IPS DF 6.9 (cell line): ENCODE measurements around the gene SLC38A3.

Experiments
- DNase-seq: peaks from one replicate; pipeline ENCODE4 v3.0.0-alpha.2; 2013; ENCODE audit warnings: low read depth, low spot score
- H3K27ac ChIP-seq: one replicate; pipeline ENCODE4 v1.5.1; 2013; ENCODE audit warnings: low read length, control low read depth
- H3K27me3 ChIP-seq: 2 replicates; pipeline ENCODE4 v1.6.1; 2013; ENCODE audit warnings: mild to moderate bottlenecking, low read length; ENCODE audit not compliant: control insufficient read depth, insufficient read depth
- H3K36me3 ChIP-seq: 2 replicates; pipeline ENCODE4 v1.6.1; 2013; ENCODE audit warnings: low read length; ENCODE audit not compliant: control insufficient read depth, insufficient read depth
- H3K4me1 ChIP-seq: 2 replicates; pipeline ENCODE4 v1.6.1; 2013; ENCODE audit warnings: low read length; ENCODE audit not compliant: control insufficient read depth, insufficient read depth
- H3K4me3 ChIP-seq: 2 replicates; pipeline ENCODE4 v1.5.1; 2013; ENCODE audit warnings: mild to moderate bottlenecking, low read length
- H3K9me3 ChIP-seq: 2 replicates; pipeline ENCODE4 v1.6.1; 2013; ENCODE audit warnings: low read length, inconsistent platforms; ENCODE audit not compliant: control insufficient read depth, insufficient read depth
- WGBS: extraction: QIAGEN DNeasy Blood & Tissue Kit; methylation state at CpG from one replicate; pipeline ENCODE4 v1.1.7; 2013; ENCODE audit warnings: mixed read lengths, missing lambda C conversion rate; ENCODE audit not compliant: insufficient read length, insufficient coverage; 5-methylcytosine and 5-hydroxymethylcytosine counted together

The SLC38A3 gene

GRCh38 chr3:50163572-50164455 lies 41.3 kb upstream of the SLC38A3 start:
- no peak for DNase-seq
- Histone ChIP-seq H3K4me1 (peaks cover 9% of the 10 kb centered on the region), H3K4me3 (no peak overlapping the region), H3K27me3 (no peaks in the 10 kb centered on the region), H3K27ac (no peak overlapping the region), H3K36me3 (peaks cover 24% of the 10 kb centered on the region), H3K9me3 (no peaks in the 10 kb centered on the region)
- no CpG with 5 or more reads among the region's 8 CpGs for WGBS

GRCh38 chr3:50164481-50164880 lies 40.6 kb upstream of the SLC38A3 start:
- H3K4me1 ChIP-seq, result peaks cover 9% of the 10 kb centered on the region; the same call in 1 of the 2 replicates
- peaks cover 24% of the 10 kb centered on the region for H3K36me3 ChIP-seq

DNA sequence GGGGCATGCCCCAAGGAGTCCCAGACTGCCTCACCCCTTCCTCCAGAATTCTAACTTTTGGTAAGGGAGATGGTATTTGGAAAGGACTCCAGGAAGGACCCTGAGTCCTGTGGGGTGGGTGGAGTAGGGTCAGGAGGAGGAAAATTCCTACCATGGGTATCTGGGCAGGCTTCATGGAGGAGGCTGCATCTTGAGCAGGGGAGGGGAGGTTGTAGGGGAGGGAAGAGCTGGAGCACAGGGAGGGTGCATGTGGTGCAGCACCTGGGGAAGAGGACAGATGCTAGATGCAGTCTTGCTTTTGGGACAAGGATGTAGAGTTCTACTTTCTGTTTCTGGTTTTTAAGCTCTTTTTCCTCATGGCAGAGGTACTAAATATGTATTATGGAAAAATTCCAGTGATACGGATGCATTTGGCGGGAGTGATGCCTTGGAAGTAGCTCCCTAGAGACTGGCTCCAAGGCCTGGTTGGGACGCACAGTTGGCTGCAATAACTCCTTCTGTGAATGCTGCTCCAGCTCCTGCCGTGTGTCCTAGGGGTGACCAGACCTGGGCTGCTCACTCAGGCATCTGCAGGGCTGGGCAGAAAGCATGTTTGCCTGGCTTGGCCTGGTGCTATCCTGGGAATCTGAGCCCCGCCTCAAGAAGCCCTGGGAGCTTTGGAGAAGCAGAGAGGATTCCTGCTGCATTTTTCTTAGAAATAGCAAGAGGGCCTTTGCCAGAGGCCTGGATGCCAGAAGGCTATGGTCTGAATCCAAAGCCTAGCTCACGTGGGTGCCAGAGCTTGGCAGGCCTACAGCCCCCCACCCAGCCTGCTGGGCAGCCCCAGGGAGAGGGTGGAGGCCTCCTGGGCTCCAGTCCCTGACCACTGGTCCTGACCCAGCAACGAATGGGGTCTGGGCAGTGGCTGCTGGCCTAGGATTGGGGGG lies 39.8 kb upstream of the SLC38A3 start:
- WGBS, result no CpG with 5 or more reads among the region's 7 CpGs
- Histone ChIP-seq H3K36me3 (peaks cover 18% of the 10 kb centered on the region), H3K4me1 (peaks cover 9% of the 10 kb centered on the region; the same call in 1 of the 2 replicates), H3K4me3 (no peak overlapping the region), H3K9me3 (no peaks in the 10 kb centered on the region), H3K27me3 (no peaks in the 10 kb centered on the region), H3K27ac (no peak overlapping the region)
- DNase-seq, result no peak

More at GRCh38 chr3:50164481-50164880, 40.6 kb upstream of the SLC38A3 start:
- Histone ChIP-seq H3K9me3 (no peaks in the 10 kb centered on the region), H3K27me3 (no peaks in the 10 kb centered on the region), H3K4me3 (no peak overlapping the region), H3K27ac (no peak overlapping the region)
- no CpG with 5 or more reads among the region's 1 CpG for WGBS
- no peak for DNase-seq

GRCh38 chr3:50165910-50166538 lies 39.0 kb upstream of the SLC38A3 start:
- peaks cover 13% of the 10 kb centered on the region for H3K4me1 ChIP-seq
- DNase-seq, result no peak
- H3K36me3 ChIP-seq, result peaks cover 13% of the 10 kb centered on the region; the same call in 1 of the 2 replicates
- H3K9me3 ChIP-seq, result no peaks in the 10 kb centered on the region
- no peaks in the 10 kb centered on the region for H3K27me3 ChIP-seq
- no peak overlapping the region for H3K27ac ChIP-seq
- no peak overlapping the region for H3K4me3 ChIP-seq
- WGBS, result no CpG with 5 or more reads among the region's 15 CpGs

DNA sequence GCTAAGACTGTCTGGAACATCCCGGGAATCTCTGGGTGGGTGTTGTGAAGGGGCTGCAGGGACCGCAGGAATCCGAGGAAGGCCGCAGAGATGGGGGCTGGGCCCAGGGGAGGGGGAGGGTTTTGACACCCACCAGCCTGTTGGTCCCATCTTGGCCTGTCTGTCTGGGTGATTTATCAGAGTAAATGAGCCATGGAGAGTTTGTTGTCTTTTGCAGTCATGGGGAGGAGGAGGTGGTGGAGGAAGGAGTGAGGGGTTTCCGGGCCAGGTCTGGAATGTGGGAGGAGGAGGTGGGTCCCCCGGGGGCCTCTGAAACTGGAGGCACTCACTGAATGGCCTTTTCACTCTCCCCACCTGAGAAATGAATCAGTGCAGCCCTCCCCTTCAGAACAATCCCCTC lies 38.5 kb upstream of the SLC38A3 start:
- no CpG with 5 or more reads among the region's 6 CpGs for WGBS

DNA sequence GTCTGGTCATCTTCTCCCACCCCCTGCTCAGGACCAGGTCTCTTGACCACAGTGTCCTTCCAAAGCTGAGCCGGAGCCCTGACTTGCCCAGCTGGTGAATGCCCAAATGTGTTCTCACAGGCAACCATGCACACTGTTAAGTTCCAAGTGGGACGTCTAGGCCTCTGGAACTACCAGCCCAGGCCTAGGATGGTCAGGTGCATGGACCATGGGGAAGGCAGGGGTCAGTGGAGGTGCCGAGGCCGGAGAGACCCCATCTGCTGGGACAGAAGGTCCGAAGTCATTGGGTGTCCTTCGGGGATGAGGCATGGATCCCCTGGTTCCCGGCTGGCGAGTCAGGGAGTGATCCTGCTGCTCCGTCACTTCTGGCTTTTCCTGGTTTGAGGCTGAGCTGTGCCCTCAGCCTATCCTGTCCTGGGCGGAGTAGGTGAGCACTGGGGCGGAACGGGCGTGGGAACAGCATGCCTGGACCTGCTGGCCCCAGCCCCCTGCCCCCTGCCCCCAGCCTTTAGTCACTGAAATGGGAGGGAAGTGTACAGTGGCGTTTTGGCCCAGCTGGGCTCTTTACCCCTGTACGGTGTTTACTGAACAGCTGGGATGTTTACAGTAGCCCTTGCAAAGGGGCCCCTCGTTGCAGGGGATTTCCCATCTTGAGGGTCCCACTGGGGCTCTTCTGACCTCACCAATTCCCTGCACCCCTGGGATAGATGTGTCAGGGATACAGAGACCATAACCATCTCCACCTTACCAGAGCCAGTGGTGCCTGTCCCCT lies 37.8 kb upstream of the SLC38A3 start:
- WGBS, result no CpG with 5 or more reads among the region's 16 CpGs
- H3K9me3 ChIP-seq, result no peaks in the 10 kb centered on the region
- H3K4me1 ChIP-seq, result peaks cover 13% of the 10 kb centered on the region
- H3K4me3 ChIP-seq, result no peak overlapping the region
- DNase-seq, result no peak
- H3K36me3 ChIP-seq, result 0 out of 2 replicates have a peak, but pooled peaks cover 6% of the 10 kb centered on the region
- no peak overlapping the region for H3K27ac ChIP-seq
- no peaks in the 10 kb centered on the region for H3K27me3 ChIP-seq

More for the DNA sequence above, 38.5 kb upstream of the SLC38A3 start:
- Histone ChIP-seq H3K36me3 (peaks cover 11% of the 10 kb centered on the region; the same call in 1 of the 2 replicates), H3K4me1 (peaks cover 13% of the 10 kb centered on the region), H3K27ac (no peak overlapping the region), H3K4me3 (no peak overlapping the region), H3K9me3 (no peaks in the 10 kb centered on the region), H3K27me3 (no peaks in the 10 kb centered on the region)
- DNase-seq, result no peak

GRCh38 chr3:50167841-50168209 lies 37.2 kb upstream of the SLC38A3 start:
- Histone ChIP-seq H3K9me3 (no peaks in the 10 kb centered on the region), H3K36me3 (0 out of 2 replicates have a peak, but pooled peaks cover 6% of the 10 kb centered on the region), H3K27me3 (no peaks in the 10 kb centered on the region), H3K27ac (no peak overlapping the region), H3K4me1 (peaks cover 13% of the 10 kb centered on the region), H3K4me3 (no peak overlapping the region)
- no CpG with 5 or more reads among the region's 7 CpGs for WGBS
- no peak for DNase-seq

DNA sequence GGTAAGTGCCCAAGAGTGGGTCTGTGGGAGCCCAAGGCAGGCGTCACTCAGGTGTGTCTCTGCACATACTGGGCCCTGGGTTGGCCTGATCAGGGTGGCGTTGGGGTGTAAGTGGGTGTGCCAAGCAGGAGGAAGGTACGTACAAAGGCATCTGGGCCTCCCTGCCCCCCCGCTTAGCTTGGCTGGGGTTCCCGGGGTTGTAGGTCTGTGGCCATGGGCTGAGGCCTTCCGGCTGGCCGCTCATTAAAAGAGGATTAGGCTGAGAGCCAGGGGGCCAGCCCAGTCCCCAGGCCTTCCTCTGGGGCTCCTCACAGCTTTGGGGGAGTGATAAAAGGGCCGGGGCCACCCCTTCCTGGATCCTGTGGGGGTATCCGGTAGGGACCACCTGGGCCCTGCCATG lies 36.7 kb upstream of the SLC38A3 start:
- Histone ChIP-seq H3K9me3 (no peaks in the 10 kb centered on the region), H3K4me1 (peaks cover 13% of the 10 kb centered on the region), H3K27ac (no peak overlapping the region), H3K36me3 (0 out of 2 replicates have a peak, but pooled peaks cover 6% of the 10 kb centered on the region), H3K4me3 (no peak overlapping the region), H3K27me3 (no peaks in the 10 kb centered on the region)
- DNase-seq, result no peak
- WGBS, result no CpG with 5 or more reads among the region's 9 CpGs

DNA sequence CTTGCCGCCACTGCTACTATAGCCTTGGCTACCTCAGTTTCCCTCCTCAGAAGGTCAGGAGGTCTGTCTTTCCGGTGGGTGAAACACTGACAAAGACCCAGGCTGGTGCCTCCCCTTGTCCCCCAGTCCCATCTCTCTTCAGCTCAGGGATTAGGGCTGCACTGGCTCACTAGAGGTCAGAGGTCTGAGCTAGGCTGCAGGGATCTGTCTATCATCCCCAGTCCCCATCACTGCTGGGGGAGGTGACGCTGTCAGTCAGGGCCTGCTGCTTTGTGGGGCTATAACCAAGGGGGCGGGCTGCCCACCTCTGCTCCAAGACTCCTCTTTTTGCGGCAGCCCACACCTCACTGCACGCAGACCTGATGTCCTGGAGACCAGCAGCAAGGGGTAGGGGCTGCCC lies 36.3 kb upstream of the SLC38A3 start:
- Histone ChIP-seq H3K27ac (no peak overlapping the region), H3K36me3 (peaks cover 7% of the 10 kb centered on the region), H3K4me1 (peaks cover 11% of the 10 kb centered on the region), H3K27me3 (no peaks in the 10 kb centered on the region), H3K4me3 (no peak overlapping the region), H3K9me3 (no peaks in the 10 kb centered on the region)
- no CpG with 5 or more reads among the region's 6 CpGs for WGBS
- no peak for DNase-seq
